DOHH2 (cell line): ENCODE data around the gene SIRT5.

Source experiments
- H3F3A ChIP-seq: fragments of 200-600 bp; sonication (generic), shearing (Covaris generic); 2 replicates; pipeline ENCODE4 v1.6.0; 2016; ENCODE audit warnings: antibody characterized with exemption, mild to moderate bottlenecking; ENCODE audit not compliant: control insufficient read depth, insufficient read depth
- H3K27ac ChIP-seq: fragments of 200-600 bp; sonication (generic); 2 replicates; pipeline ENCODE4 v1.5.1; 2014; ENCODE audit warnings: low read depth, mild to moderate bottlenecking, low read length, moderate library complexity
- H3K27me3 ChIP-seq: fragments of 200-600 bp; sonication (generic); 2 replicates; pipeline ENCODE4 v1.6.1; 2014; ENCODE audit warnings: mild to moderate bottlenecking, low read length, mixed read lengths; ENCODE audit not compliant: control insufficient read depth
- H3K36me3 ChIP-seq: fragments of 200-600 bp; sonication (generic); 2 replicates; pipeline ENCODE4 v1.6.1; 2014; ENCODE audit warnings: mild to moderate bottlenecking, low read length, moderate library complexity, mixed read lengths; ENCODE audit not compliant: control insufficient read depth
- H3K4me1 ChIP-seq: fragments of 200-600 bp; sonication (generic); 2 replicates; pipeline ENCODE4 v1.6.1; 2014; ENCODE audit warnings: mild to moderate bottlenecking, low read length, mixed read lengths; ENCODE audit not compliant: control insufficient read depth
- H3K4me2 ChIP-seq: fragments of 200-600 bp; sonication (generic); 2 replicates; pipeline ENCODE4 v1.6.0; 2014; ENCODE audit warnings: mild to moderate bottlenecking, low read length, moderate library complexity
- H3K4me3 ChIP-seq: fragments of 200-600 bp; sonication (generic); 2 replicates; pipeline ENCODE4 v1.5.1; 2014; ENCODE audit warnings: mild to moderate bottlenecking, low read length, mixed read lengths
- H3K79me2 ChIP-seq: fragments of 200-600 bp; sonication (generic); 2 replicates; pipeline ENCODE4 v1.6.1; 2014; ENCODE audit warnings: mild to moderate bottlenecking, low read length, mixed read lengths; ENCODE audit not compliant: control insufficient read depth
- H3K9me2 ChIP-seq: fragments of 200-600 bp; sonication (generic); replicated peaks from 2 replicates; pipeline ENCODE4 v1.6.1; 2014; ENCODE audit warnings: mild to moderate bottlenecking, low read length, mixed read lengths; ENCODE audit not compliant: control insufficient read depth
- H3K9me3 ChIP-seq: fragments of 200-600 bp; sonication (generic); 2 replicates; pipeline ENCODE4 v1.6.1; 2014; ENCODE audit warnings: antibody characterized with exemption, low read length, mixed read lengths; ENCODE audit not compliant: control insufficient read depth, insufficient read depth
- H4K20me1 ChIP-seq: fragments of 200-600 bp; sonication (generic); 2 replicates; pipeline ENCODE4 v1.6.0; 2014; ENCODE audit warnings: low read depth, mild to moderate bottlenecking, antibody characterized with exemption, low read length, moderate library complexity; ENCODE audit not compliant: control insufficient read depth, insufficient read depth
- CTCF ChIP-seq: fragments of 200-600 bp; sonication (generic); IDR thresholded peaks from one replicate; pipeline ENCODE4 v1.5.1; 2014; ENCODE audit warnings: antibody characterized with exemption, mild to moderate bottlenecking, low read depth, low read length; ENCODE audit not compliant: poor library complexity, severe bottlenecking
- EZH2phosphoT487 ChIP-seq: fragments of 200-600 bp; sonication (generic); IDR thresholded peaks from 2 replicates; pipeline ENCODE4 v1.6.1; 2017; ENCODE audit warnings: borderline replicate concordance, mild to moderate bottlenecking, antibody characterized with exemption, low read length, moderate library complexity, mixed read lengths

Gene SIRT5

GRCh38 chr6:13528777-13529343 lies 45.5 kb upstream of the SIRT5 start:
- Histone ChIP-seq H3K4me3 (no peak overlapping the region), H4K20me1 (no peaks in the 10 kb centered on the region), H3K36me3 (no peaks in the 10 kb centered on the region), H3K4me2 (no peak overlapping the region), H3K9me2 (no peaks in the 10 kb centered on the region), H3F3A (peaks cover 19% of the 10 kb centered on the region), H3K27me3 (no peaks in the 10 kb centered on the region), H3K79me2 (no peaks in the 10 kb centered on the region), H3K4me1 (peaks cover 54% of the 10 kb centered on the region), H3K9me3 (no peaks in the 10 kb centered on the region), H3K27ac (peak overlapping the region; percentile 87)
- TF ChIP-seq CTCF (no peak), EZH2phosphoT487 (no peak)

GRCh38 chr6:13531956-13532355 lies 42.4 kb upstream of the SIRT5 start:
- Histone ChIP-seq H3K9me2 (no peaks in the 10 kb centered on the region), H3K27me3 (no peaks in the 10 kb centered on the region), H3K4me1 (peaks cover 23% of the 10 kb centered on the region), H3K9me3 (no peaks in the 10 kb centered on the region), H3F3A (peaks cover 15% of the 10 kb centered on the region), H3K79me2 (no peaks in the 10 kb centered on the region), H3K4me2 (no peak overlapping the region), H3K36me3 (no peaks in the 10 kb centered on the region), H3K27ac (no peak overlapping the region), H4K20me1 (no peaks in the 10 kb centered on the region), H3K4me3 (no peak overlapping the region)
- no peak for TF ChIP-seq EZH2phosphoT487
- TF ChIP-seq CTCF, result no peak

- Histone ChIP-seq H3K27me3 (no peaks in the 10 kb centered on the region), H3K9me2 (no peaks in the 10 kb centered on the region), H3K9me3 (no peaks in the 10 kb centered on the region), H3K4me3 (no peak overlapping the region), H4K20me1 (no peaks in the 10 kb centered on the region), H3K4me1 (peaks cover 23% of the 10 kb centered on the region), H3K4me2 (no peak overlapping the region), H3F3A (no peaks in the 10 kb centered on the region), H3K36me3 (no peaks in the 10 kb centered on the region), H3K27ac (no peak overlapping the region), H3K79me2 (no peaks in the 10 kb centered on the region)
- TF ChIP-seq CTCF (no peak), EZH2phosphoT487 (no peak)
These were observed 39.9 kb upstream of the SIRT5 start for GRCh38 chr6:13534536-13534935.

- TF ChIP-seq EZH2phosphoT487 (no peak), CTCF (no peak)
- Histone ChIP-seq H3F3A (no peaks in the 10 kb centered on the region), H3K27me3 (no peaks in the 10 kb centered on the region), H3K27ac (no peak overlapping the region), H3K4me3 (no peak overlapping the region), H3K9me3 (no peaks in the 10 kb centered on the region), H3K4me2 (no peak overlapping the region), H3K36me3 (no peaks in the 10 kb centered on the region), H3K9me2 (no peaks in the 10 kb centered on the region), H3K79me2 (no peaks in the 10 kb centered on the region), H4K20me1 (no peaks in the 10 kb centered on the region), H3K4me1 (peaks cover 31% of the 10 kb centered on the region)
These were observed 39.1 kb upstream of the SIRT5 start for GRCh38 chr6:13535306-13535705.
